ENCODE results near the gene TFF3.

The TFF3 gene

DNA sequence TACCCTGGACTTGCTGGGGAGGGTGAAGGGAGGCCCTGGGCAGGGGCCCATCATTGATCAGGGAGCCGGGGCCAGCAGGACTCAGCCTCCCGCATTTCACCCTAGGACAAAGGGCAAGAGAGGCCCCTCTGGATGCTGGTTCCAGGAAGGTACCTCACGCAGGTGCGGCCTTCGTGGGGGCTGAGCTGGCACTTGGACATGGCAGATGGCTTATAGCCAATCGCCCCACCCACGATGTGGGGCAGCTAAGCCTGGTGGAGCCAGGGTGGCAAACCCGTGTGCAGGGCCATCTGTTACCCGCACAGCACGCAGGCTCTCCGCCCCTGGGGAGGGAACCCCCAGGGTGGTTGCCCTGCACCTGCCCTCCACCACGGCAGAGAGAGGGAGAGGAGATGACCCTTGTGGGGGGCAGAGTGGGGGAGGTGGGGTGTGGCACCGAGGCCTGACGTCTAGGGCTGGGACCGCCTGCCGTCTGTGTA lies 2.5 kb downstream of the TFF3 start:
- POLR2A ChIA-PET (ENCODE audit: low non-redundant PET): no interaction called here

DNA sequence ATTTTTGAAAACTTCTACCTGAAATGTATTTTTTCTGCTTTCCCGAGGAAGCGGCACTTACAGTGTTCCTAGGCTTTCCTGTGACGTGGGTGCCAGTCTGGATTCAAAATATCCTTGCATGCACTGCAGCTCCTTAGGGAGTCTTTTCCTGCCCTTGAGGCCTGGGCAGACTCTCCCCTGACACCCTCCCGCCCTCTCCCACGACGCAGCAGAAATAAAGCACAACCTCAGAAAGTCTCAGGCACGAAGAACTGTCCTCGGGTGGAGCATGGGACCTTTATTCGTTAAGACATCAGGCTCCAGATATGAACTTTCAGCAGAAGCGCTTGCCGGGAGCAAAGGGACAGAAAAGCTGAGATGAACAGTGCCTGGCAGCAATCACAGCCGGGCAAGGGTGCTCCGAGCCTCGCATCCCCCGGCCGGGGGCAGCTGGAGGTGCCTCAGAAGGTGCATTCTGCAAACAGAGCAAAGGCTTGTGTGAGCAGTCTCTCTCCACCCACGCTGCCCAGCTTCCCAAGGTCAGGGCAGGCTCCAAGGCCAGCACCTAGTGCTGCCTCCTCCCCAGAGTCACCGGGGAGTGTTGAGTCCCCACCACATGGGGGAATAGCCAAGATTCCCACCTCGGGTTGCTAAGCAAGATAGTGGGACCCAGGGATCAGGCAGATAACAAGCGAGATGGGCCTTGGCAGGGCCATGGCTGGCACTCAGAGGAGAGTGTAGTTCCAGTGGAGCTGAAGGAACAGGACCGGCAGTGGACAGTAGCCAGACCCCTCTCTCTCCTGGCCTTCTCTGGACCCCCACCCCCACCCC lies 3.2 kb downstream of the TFF3 start:
- DNase-seq (ENCODE audit: low spot score): no peak
- ChIA-PET CTCF (interaction anchor here (0.7 kb wide), 1 partner anchor 59 kb away, joined by 3 read pairs; no protein-coding TSS in a partner anchor), POLR2A (ENCODE audit: low non-redundant PET) (no interaction called here)
- TF ChIP-seq, protein P1, sequence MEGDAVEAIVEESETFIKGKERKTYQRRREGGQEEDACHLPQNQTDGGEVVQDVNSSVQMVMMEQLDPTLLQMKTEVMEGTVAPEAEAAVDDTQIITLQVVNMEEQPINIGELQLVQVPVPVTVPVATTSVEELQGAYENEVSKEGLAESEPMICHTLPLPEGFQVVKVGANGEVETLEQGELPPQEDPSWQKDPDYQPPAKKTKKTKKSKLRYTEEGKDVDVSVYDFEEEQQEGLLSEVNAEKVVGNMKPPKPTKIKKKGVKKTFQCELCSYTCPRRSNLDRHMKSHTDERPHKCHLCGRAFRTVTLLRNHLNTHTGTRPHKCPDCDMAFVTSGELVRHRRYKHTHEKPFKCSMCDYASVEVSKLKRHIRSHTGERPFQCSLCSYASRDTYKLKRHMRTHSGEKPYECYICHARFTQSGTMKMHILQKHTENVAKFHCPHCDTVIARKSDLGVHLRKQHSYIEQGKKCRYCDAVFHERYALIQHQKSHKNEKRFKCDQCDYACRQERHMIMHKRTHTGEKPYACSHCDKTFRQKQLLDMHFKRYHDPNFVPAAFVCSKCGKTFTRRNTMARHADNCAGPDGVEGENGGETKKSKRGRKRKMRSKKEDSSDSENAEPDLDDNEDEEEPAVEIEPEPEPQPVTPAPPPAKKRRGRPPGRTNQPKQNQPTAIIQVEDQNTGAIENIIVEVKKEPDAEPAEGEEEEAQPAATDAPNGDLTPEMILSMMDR (conservative IDR thresholded peaks at IDR 0.05; ENCODE audit: low read depth): no peak
- no peak overlapping the region for H3K27ac ChIP-seq

More for the DNA sequence above, 2.5 kb downstream of the TFF3 start:
- TF ChIP-seq, protein P1 (conservative IDR thresholded peaks at IDR 0.05; ENCODE audit: low read depth): no peak
- no peak overlapping the region for H3K27ac ChIP-seq
- CTCF ChIA-PET: interaction anchor here (0.7 kb wide), 1 partner anchor 59 kb away, joined by 3 read pairs; no protein-coding TSS in a partner anchor
- DNase-seq (ENCODE audit: low spot score): no peak

DNA sequence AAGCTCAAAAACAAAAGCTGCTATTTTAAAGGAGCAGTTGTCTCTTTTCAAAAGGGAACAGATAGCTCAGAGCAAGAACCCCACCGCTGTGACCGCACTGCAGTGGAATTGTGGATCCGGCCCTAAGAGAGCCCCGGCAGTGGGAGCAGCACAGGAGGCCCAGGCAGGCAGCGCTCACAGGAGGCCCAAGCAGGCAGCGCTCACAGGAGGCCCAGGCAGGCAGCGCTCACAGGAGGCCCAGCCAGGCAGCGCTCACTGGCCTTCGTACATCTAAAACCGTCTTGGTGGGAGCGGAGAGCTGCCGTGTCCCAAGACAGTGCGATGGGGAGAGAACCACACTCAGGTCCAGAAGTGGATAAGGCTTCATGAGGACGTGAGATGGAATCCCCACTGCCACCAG lies 4.0 kb downstream of the TFF3 start:
- no peak overlapping the region for H3K27ac ChIP-seq
- CTCF ChIA-PET: interaction anchor here (1.2 to 2.2 kb wide), 2 partner anchors 15 to 139 kb away, joined by 3 to 8 read pairs; no protein-coding TSS in a partner anchor
- TF ChIP-seq, protein P1 (conservative IDR thresholded peaks at IDR 0.05; ENCODE audit: low read depth): no peak
- POLR2A ChIA-PET (ENCODE audit: low non-redundant PET): no interaction called here
- no peak for DNase-seq (ENCODE audit: low spot score)

DNA sequence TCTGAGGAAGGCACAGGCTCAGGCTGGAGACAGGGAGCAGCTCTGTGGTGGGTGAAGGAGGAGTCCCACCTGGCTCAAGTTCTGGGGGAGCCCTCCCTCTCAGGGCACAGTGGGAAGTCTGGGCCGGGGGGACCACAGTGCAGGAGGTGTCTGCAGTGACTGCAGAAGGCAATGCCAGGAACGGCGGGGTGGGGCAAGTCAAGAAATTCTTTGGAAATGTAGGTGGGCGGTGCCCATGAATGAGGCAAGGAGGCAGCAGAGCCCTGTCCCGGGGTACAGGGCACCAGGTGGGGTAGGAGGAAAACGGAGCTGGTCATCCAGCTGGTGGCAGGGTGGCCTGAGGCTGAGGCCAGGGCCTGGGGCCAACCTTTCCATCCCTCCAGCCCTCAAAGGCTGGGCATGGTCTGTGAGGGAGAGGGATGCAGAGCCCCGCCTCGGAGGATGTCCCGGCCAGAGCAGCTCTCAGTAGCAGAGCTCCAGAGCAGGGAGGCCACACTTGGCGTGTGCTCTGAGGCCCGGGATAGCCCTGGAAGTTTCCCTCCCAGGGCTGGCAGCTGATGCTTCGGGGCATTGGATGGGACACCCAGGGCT lies 4.7 kb downstream of the TFF3 start:
- POLR2A ChIA-PET (ENCODE audit: low non-redundant PET): no interaction called here
- TF ChIP-seq, protein P1 (conservative IDR thresholded peaks at IDR 0.05; ENCODE audit: low read depth): no peak
- H3K27ac ChIP-seq: no peak overlapping the region
- DNase-seq (ENCODE audit: low spot score): no peak
- CTCF ChIA-PET: interaction anchor here (0.6 to 2.2 kb wide), 8 partner anchors 14 to 659 kb away, joined by 3 to 8 read pairs (median 3); no protein-coding TSS in a partner anchor

DNA sequence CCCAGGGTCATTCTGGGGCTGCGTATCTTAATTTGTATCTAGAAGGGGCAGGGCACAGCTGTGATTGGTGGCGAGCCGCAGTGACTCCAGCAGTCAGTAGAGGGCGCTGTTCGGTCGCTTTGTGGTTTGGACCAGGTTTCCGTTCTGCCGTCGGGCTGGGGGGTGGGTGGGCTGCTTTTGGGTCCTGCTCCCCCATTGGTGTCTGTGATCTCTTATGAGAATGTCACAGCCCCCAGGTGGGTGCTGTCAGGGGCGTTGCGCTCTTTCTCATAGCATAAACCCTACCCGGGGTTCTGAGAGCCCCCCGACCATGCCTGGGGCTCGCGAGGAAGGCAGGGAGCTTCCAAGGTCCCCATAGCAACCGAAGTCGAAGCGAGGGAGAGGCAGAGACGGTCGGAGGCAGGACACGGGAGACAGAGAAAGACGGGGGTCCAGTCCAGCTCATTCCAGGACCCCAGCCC lies 5.4 kb downstream of the TFF3 start:
- H3K27ac ChIP-seq: no peak overlapping the region
- TF ChIP-seq, protein P1 (conservative IDR thresholded peaks at IDR 0.05; ENCODE audit: low read depth): peak; percentile 68
- POLR2A ChIA-PET (ENCODE audit: low non-redundant PET): no interaction called here
- CTCF ChIA-PET: interaction anchor here (0.5 to 2.2 kb wide), 21 partner anchors 11 to 660 kb away, joined by 3 to 8 read pairs (median 3); no protein-coding TSS in a partner anchor
- DNase-seq (ENCODE audit: low spot score): peak; percentile 52
